ENCODE results near the gene RAD51AP2.
"Not testable (repeated sequence)": the region's sequence is repeated elsewhere in the genome, so short reads cannot be mapped to it uniquely, and the experiment has no call there.

- TF ChIP-seq SKI (IDR thresholded peaks at IDR 0.05; ENCODE audit: partially characterized antibody); CTCF (CRISPR knock-in tag; IDR thresholded peaks at IDR 0.05); RBM39 (IDR thresholded peaks at IDR 0.05; ENCODE audit: low read depth, low read length, poor library complexity, severe bottlenecking); POLR2AphosphoS5 (IDR thresholded peaks at IDR 0.05; ENCODE audit: low read depth, low read length); RXRA (CRISPR knock-in tag; IDR thresholded peaks at IDR 0.05); ZNF446 (CRISPR knock-in tag; IDR thresholded peaks at IDR 0.05); ZSCAN20 (CRISPR knock-in tag; IDR thresholded peaks at IDR 0.05; ENCODE audit: borderline replicate concordance); SETDB1 (CRISPR knock-in tag; IDR thresholded peaks at IDR 0.05; ENCODE audit: borderline replicate concordance): not testable (repeated sequence)
- TF ChIP-seq MAFK (conservative IDR thresholded peaks at IDR 0.05 in 1 of 2, IDR thresholded peaks at IDR 0.05 in 1 of 2; ENCODE audit: low read length in 2 of 2) = peak in 1 of 2 experiments; percentile 13; a peak in 1 of 4 replicates
These were observed 47.5 kb upstream of the RAD51AP2 start for GRCh38 chr2:17565726-17566125.

Data from HepG2 (cell line).